SKM-1 (cell line): ENCODE measurements around the gene BRICD5.

Experiments used
- DNase-seq: peaks from one replicate; lab custom pipeline; 2025; ENCODE audit not compliant: unreplicated experiment; lab: John Stamatoyannopoulos, UW

Gene BRICD5

GRCh38 chr16:2166263-2167067 lies 44.2 kb downstream of the BRICD5 start:
- no peak for DNase-seq

- DNase-seq, result no peak
Measured at GRCh38 chr16:2165861-2166260, 44.8 kb downstream of the BRICD5 start.

- DNase-seq, result no peak
Measured at GRCh38 chr16:2163211-2163881, 47.3 kb downstream of the BRICD5 start.

GRCh38 chr16:2162676-2163118 lies 48.0 kb downstream of the BRICD5 start:
- no peak for DNase-seq

GRCh38 chr16:2161911-2162310 lies 48.8 kb downstream of the BRICD5 start:
- no peak for DNase-seq

- no peak for DNase-seq
Measured at GRCh38 chr16:2160915-2161551, 49.6 kb downstream of the BRICD5 start.
